HG03066 (cell line): Measurements from ENCODE around the gene CPSF4L.

ENCODE experiments used
- ATAC-seq: cut with Tn5 transposase; IDR thresholded peaks from one replicate; pipeline ENCODE4 v1.9.1; 2021; ENCODE audit warnings: low read depth; ENCODE audit not compliant: unreplicated experiment

Gene CPSF4L

GRCh38 chr17:73208139-73208827 lies 53.4 kb downstream of the CPSF4L start:
- ATAC-seq, result no peak

- ATAC-seq, result no peak
These were observed 56.2 kb downstream of the CPSF4L start for GRCh38 chr17:73205459-73205961.

- ATAC-seq, result no peak
These were observed 57.7 kb downstream of the CPSF4L start for GRCh38 chr17:73203788-73204479.

GRCh38 chr17:73203135-73203787 lies 58.4 kb downstream of the CPSF4L start:
- no peak for ATAC-seq

- ATAC-seq, result no peak
These were observed 60.2 kb downstream of the CPSF4L start for GRCh38 chr17:73201215-73202069.

- ATAC-seq, result no peak
These were observed 61.2 kb downstream of the CPSF4L start for GRCh38 chr17:73200476-73200875.

GRCh38 chr17:73199751-73200317 lies 61.8 kb downstream of the CPSF4L start:
- ATAC-seq, result no peak

- no peak for ATAC-seq
These were observed 62.8 kb downstream of the CPSF4L start for GRCh38 chr17:73198930-73199260.
